Measurements from ENCODE around the gene WDFY4. TPM values are rescaled to one million over a fixed set of nuclear protein-coding genes. Genes with fewer than 3 reads are reported as not detected.

Gene WDFY4
- total RNA-seq, 3 donors from 2014 or later = 2.3 to 7.0 (median 5.8) TPM

DNA sequence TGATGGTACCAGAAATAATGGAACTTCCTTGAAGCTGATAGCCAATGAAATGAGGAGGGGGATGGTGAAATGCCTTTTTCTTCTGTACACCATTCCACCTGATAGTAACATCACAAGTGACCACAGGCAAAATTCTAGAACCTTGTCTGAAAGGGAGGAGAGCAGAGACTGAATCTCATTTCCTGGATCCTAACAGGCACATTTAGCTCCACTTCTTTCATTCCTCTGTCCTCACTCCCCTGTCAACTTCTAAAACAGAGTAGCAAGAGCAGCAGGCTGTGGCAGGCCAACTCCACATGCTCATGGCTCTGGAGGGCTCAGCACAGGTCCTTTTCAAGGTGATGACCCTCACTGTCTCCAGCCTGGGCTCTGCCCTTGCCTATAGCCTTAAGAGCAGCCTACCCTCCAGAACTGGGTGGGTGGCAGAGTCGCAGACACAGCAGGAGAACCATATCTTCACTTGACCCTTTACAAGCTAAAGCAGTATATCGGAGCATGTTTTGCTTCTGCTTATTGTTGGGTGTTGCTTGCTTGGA, 255.2 kb downstream of the WDFY4 start, which contains the start of gene LRRC18:
TSS of gene LRRC18 (minus strand) at position 51 of the 536 bp plus-strand sequence. CDS start 25,685 bp downstream, outside the sequence.
- H3K4me3 ChIP-seq = no peak within 1 kb of the TSS
- no peak for DNase-seq (ENCODE audit: low spot score in 2 of 2)
- H3K27ac ChIP-seq = no peak within 1 kb of the TSS
- H3K36me3 ChIP-seq = no peaks in the 10 kb centered on the region
- no peaks in the 10 kb centered on the region for H3K27me3 ChIP-seq
- no peaks in the 10 kb centered on the region for H3K9me3 ChIP-seq
- intact Hi-C loops (cut with DNase I; ENCODE audit: low total_unique reads) = no loop called here
- no peaks in the 10 kb centered on the region for H3K4me1 ChIP-seq
- TF ChIP-seq POLR2AphosphoS5 (IDR thresholded peaks at IDR 0.05) = no peak
- TF ChIP-seq, protein P1, sequence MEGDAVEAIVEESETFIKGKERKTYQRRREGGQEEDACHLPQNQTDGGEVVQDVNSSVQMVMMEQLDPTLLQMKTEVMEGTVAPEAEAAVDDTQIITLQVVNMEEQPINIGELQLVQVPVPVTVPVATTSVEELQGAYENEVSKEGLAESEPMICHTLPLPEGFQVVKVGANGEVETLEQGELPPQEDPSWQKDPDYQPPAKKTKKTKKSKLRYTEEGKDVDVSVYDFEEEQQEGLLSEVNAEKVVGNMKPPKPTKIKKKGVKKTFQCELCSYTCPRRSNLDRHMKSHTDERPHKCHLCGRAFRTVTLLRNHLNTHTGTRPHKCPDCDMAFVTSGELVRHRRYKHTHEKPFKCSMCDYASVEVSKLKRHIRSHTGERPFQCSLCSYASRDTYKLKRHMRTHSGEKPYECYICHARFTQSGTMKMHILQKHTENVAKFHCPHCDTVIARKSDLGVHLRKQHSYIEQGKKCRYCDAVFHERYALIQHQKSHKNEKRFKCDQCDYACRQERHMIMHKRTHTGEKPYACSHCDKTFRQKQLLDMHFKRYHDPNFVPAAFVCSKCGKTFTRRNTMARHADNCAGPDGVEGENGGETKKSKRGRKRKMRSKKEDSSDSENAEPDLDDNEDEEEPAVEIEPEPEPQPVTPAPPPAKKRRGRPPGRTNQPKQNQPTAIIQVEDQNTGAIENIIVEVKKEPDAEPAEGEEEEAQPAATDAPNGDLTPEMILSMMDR (IDR thresholded peaks at IDR 0.05) = no peak
- TF ChIP-seq POLR2A (IDR thresholded peaks at IDR 0.05) = no peak

DNA sequence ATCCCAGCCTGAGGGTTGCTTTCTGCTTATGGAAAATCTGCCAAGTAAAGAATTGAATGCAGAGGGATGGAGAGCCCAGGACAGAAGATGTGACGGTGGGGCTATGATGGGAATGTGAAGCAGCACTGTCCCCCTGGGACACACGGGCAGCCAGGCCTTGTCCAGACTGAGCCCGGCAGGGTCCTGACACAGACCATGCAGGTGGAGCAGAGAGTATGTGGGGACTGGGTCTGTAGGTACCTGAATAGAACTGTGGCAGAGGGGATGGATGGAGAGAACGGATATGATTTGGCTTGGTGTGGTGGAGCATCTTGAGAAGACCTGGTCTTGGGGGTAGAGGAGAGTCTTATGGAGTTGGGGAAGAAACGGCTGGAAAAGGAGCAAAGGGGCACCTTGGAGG, 255.7 kb downstream of the WDFY4 start:
- Histone ChIP-seq H3K27ac (no peak overlapping the region), H3K4me3 (no peak overlapping the region), H3K9me3 (no peaks in the 10 kb centered on the region), H3K4me1 (no peaks in the 10 kb centered on the region), H3K27me3 (no peaks in the 10 kb centered on the region), H3K36me3 (no peaks in the 10 kb centered on the region)
- no peak for DNase-seq (ENCODE audit: low spot score in 2 of 2)
- no peak for TF ChIP-seq POLR2A (IDR thresholded peaks at IDR 0.05)
- no peak for TF ChIP-seq POLR2AphosphoS5 (IDR thresholded peaks at IDR 0.05)
- TF ChIP-seq, protein P1 (IDR thresholded peaks at IDR 0.05) = no peak
- intact Hi-C loops (cut with DNase I; ENCODE audit: low total_unique reads) = no loop called here

DNA sequence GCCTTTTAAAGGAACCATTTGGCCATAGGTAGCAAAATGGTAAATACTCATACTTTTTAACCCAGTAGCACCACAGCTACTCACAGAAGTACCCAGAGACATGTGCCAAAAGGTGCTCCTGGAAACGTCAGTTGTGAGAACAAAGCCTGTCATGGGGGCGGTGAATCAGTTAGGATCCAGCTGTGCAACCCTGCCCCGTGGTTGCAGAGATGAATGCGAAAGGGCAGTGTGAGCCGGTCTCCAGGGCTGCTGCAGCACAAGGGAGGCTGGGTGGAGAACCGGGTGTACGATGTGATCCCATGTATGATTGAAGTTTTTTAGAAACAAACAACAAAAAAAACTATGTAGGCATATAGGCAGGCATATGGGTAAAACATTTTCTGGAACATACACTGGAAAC, 256.3 kb downstream of the WDFY4 start:
- TF ChIP-seq, protein P1 (IDR thresholded peaks at IDR 0.05) = no peak
- TF ChIP-seq POLR2AphosphoS5 (IDR thresholded peaks at IDR 0.05) (no peak), POLR2A (IDR thresholded peaks at IDR 0.05) (no peak)
- intact Hi-C loops (cut with DNase I; ENCODE audit: low total_unique reads) = no loop called here
- Histone ChIP-seq H3K27ac (no peak overlapping the region), H3K27me3 (no peaks in the 10 kb centered on the region), H3K4me3 (no peak overlapping the region), H3K9me3 (no peaks in the 10 kb centered on the region), H3K36me3 (no peaks in the 10 kb centered on the region), H3K4me1 (no peaks in the 10 kb centered on the region)
- DNase-seq (ENCODE audit: low spot score in 2 of 2) = no peak

DNA sequence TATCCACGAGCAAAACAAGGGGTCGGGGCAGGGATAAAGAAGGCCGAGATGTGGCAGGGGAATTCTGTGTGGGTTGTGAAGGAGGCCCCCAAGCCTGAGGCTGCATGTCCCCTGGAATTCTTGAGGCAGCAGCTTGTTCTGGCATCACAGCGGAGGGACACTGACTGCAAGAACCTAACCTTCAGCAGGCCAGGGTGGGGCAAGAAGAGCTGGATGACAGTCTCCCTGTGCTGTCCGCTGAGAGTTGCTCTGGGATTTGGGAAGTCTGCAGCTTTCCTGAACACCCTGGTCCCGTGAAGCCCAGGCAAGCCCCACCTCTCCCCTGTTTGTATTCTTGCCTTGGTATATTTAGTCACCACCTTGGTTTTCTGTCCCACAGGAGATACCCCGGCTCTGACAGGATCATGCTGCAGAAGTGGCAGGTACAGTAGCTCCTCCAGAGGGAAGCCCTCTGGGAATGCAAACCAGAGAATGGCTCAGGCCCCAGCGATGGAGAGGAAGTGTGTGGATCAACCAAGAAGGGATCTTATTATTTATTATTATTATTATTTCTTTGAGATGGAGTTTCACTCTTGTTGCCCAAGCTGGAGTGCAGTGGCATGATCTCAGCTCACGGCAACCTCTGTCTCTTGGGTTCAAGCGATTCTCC, 256.9 kb downstream of the WDFY4 start:
- no peaks in the 10 kb centered on the region for H3K9me3 ChIP-seq
- intact Hi-C loops (cut with DNase I; ENCODE audit: low total_unique reads) = no loop called here
- no peak for DNase-seq (ENCODE audit: low spot score in 2 of 2)
- H3K4me3 ChIP-seq = no peak overlapping the region
- H3K4me1 ChIP-seq = no peaks in the 10 kb centered on the region
- H3K27ac ChIP-seq = no peak overlapping the region
- TF ChIP-seq POLR2AphosphoS5 (IDR thresholded peaks at IDR 0.05) = no peak
- no peak for TF ChIP-seq POLR2A (IDR thresholded peaks at IDR 0.05)
- TF ChIP-seq, protein P1 (IDR thresholded peaks at IDR 0.05) = no peak
- no peaks in the 10 kb centered on the region for H3K27me3 ChIP-seq
- no peaks in the 10 kb centered on the region for H3K36me3 ChIP-seq

DNA sequence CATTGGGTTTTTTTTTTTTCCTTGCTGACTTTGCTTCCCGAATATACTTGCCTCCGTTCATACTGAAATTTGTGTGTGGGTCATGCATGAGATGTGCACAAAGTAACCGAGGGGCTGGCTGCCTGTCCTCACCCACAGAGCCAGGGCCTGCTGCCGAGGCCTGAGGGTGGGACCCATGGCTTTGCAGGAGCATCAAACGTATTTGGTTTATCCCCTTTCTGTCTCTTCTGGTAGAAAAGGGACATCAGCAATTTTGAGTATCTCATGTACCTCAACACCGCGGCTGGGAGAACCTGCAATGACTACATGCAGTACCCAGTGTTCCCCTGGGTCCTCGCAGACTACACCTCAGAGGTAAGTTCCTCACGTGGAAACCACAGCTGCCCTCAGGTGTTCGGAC, 258.4 kb downstream of the WDFY4 start:
- no peaks in the 10 kb centered on the region for H3K9me3 ChIP-seq
- no peak for DNase-seq (ENCODE audit: low spot score in 2 of 2)
- intact Hi-C loops (cut with DNase I; ENCODE audit: low total_unique reads) = no loop called here

More for the DNA sequence above, 258.4 kb downstream of the WDFY4 start:
- Histone ChIP-seq H3K27ac (no peak overlapping the region), H3K27me3 (no peaks in the 10 kb centered on the region), H3K4me1 (no peaks in the 10 kb centered on the region), H3K36me3 (no peaks in the 10 kb centered on the region), H3K4me3 (no peak overlapping the region)
- TF ChIP-seq POLR2A (IDR thresholded peaks at IDR 0.05) (no peak), POLR2AphosphoS5 (IDR thresholded peaks at IDR 0.05) (no peak)
- TF ChIP-seq, protein P1 (IDR thresholded peaks at IDR 0.05) = no peak

All from breast epithelium (tissue), 4 donors.